Stimulated activated CD4-positive, alpha-beta T cell treated with anti-CD3 and anti-CD28 coated beads, Interleukin-15, amount 100 ng/mL, for 24 hours (primary cell): Measurements from ENCODE around the gene ANKRD29.

Experiments
- DNase-seq: peaks from one replicate; pipeline ENCODE4 v3.0.0-alpha.2; 2020

ANKRD29 gene

GRCh38 chr18:23551978-23552377 lies 110.7 kb downstream of the ANKRD29 start:
- DNase-seq, result no peak

GRCh38 chr18:23550898-23551297 lies 111.8 kb downstream of the ANKRD29 start:
- no peak for DNase-seq
